AG09309 (cell line): ENCODE measurements around the gene ITPA.
A peak's percentile ranks its signal among the peaks of the same experiment; 100 is the strongest.

Experiments
- DNase-seq: peaks from one replicate; pipeline ENCODE4 v3.0.0-alpha.2; 2010; ENCODE audit warnings: low read depth
- H3K4me3 ChIP-seq: 2 replicates; pipeline ENCODE4 v1.5.1; 2011; ENCODE audit warnings: mild to moderate bottlenecking, low read depth, low read length, moderate library complexity; ENCODE audit not compliant: control insufficient read depth
- TF ChIP-seq, protein P1 (sequence below): IDR thresholded peaks from 2 replicates; pipeline ENCODE4 v1.5.1; 2011; ENCODE audit warnings: mild to moderate bottlenecking, low read depth, low read length, inconsistent platforms; ENCODE audit not compliant: insufficient read depth, control insufficient read depth; ENCODE audit errors: missing control alignments

ITPA gene

GRCh38 chr20:3239026-3239866 is 29.9 kb downstream of the ITPA start, which contains the start of gene SLC4A11:
Gene SLC4A11, minus strand, starts transcription at chr20:3239190. Its CDS starts 53 bp downstream, at chr20:3239137.
- DNase-seq = no peak
- peak within 1 kb of the TSS; percentile 69 for H3K4me3 ChIP-seq
- TF ChIP-seq, protein P1, sequence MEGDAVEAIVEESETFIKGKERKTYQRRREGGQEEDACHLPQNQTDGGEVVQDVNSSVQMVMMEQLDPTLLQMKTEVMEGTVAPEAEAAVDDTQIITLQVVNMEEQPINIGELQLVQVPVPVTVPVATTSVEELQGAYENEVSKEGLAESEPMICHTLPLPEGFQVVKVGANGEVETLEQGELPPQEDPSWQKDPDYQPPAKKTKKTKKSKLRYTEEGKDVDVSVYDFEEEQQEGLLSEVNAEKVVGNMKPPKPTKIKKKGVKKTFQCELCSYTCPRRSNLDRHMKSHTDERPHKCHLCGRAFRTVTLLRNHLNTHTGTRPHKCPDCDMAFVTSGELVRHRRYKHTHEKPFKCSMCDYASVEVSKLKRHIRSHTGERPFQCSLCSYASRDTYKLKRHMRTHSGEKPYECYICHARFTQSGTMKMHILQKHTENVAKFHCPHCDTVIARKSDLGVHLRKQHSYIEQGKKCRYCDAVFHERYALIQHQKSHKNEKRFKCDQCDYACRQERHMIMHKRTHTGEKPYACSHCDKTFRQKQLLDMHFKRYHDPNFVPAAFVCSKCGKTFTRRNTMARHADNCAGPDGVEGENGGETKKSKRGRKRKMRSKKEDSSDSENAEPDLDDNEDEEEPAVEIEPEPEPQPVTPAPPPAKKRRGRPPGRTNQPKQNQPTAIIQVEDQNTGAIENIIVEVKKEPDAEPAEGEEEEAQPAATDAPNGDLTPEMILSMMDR = no peak

DNA sequence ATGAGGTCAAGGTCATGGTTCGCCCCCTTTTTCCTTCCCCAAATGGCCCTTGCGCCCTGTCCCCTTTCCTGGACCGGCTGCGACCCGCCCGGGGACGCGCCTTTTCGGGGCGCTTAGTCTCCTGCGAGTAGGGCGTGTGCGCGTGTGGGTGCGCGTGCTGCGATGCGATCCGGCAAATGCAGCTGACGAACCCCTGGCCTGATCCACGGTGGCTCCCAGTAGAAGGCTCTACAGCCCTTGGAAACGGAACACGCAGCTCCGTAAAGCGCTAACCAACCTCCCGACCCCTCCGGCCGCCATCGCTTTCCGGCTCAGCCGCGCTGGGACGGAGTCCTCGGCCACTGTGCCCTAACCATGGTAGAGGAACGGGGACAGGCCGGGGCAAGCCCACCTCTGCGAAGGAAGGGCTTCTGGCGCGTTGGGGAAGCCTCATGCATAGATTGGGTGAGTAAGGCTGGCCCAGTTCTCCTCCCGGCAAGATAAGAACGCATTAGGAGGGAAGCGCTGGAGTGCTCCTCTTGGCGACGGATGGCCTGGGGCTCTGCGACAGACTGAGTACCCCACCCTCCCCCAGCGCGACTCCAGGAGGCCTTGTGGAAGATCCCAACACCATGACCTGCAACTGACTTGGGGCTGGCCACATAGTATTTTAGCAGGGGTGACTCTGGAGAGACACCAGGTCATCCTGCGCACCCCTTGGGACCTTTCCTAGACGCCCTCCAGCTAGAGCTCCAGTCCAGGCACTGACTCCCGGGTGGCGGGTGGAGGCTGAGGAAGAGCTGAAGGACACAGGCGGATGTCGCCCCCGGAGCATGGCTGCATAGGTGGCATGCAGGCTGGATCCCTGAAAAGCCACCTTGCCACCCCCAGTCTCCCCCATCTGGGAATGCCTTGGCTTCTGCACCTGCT is 30.8 kb downstream of the ITPA start:
- TF ChIP-seq, protein P1 = no peak
- DNase-seq = no peak
- peak overlapping the region; percentile 69 for H3K4me3 ChIP-seq

- TF ChIP-seq, protein P1 = no peak
- no peak overlapping the region; the same call in 1 of the 2 replicates for H3K4me3 ChIP-seq
- no peak for DNase-seq
Observed at GRCh38 chr20:3240776-3241363, 31.6 kb downstream of the ITPA start.

DNA sequence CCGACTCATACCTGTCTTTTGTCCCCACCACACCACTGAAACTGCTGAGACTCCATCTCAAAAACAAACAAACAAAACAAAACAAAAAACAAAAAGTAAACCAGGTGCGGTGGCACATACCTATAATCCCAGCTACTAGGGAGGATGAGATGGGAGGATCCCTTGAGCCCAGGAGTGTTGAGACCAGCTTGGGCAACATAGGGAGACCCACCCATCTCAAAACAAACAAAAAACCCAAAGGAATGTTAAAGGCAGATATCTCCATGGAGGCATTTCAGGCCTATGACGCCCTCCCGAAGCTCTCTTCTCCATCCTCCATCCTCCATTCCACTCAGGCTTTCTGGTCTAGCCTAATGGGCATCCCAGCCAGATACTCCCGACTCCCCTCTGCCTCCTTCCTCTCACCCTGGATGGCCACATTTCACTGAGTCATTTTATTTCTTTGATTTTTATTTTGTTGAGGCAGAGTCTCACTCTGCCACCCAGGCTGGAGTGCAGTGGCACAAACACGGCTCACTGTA is 32.9 kb downstream of the ITPA start:
- TF ChIP-seq, protein P1 = no peak
- no peak for DNase-seq
- no peak overlapping the region for H3K4me3 ChIP-seq

DNA sequence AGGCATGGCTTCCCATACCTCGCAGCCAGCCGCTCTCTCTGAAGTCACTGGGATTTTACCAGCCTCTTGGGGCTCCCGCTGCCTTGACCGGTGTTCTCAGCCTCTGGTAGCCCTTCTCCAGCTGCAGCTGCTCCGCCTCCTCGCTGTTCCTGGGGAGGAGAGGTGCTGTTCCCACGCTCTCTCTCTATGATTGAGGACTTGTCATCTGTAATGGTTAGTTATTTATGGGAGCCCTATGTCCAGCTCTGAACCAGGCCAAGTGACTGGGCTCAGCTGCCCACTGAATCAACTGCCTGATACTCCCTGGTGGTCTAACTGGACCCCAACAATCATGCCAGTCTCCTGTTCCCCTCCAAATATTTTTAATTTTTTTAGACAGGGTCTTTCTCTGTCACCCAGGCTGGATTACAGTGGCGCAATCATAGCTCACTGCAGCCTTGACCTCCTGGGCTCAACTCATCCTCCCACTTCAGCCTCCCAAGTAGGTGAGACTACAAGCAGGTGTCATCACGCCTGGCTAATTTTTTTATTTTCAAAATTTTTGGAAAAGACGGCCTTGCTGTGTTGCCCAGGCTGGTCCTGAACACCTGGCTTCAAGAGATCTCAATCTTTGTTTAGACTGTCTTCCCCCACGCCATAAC is 34.5 kb downstream of the ITPA start:
- no peak overlapping the region for H3K4me3 ChIP-seq
- TF ChIP-seq, protein P1 = no peak
- DNase-seq = no peak
